ENCODE results near the gene UBTFL1. TPM values are rescaled to one million over a fixed set of nuclear protein-coding genes. Genes with fewer than 3 reads are reported as not detected.

The UBTFL1 gene
- total RNA-seq, 1 donor from 2014 or later: not detected

GRCh38 chr11:90134478-90135003 lies 48.8 kb downstream of the UBTFL1 start, which contains the start of gene NAALAD2:
NAALAD2 (plus strand) TSS chr11:90134663; CDS start chr11:90134759, 96 bp downstream.
- TF ChIP-seq CTCF (IDR thresholded peaks at IDR 0.05): no peak
- Mint-ChIP-seq H3K36me3 (peaks cover 10% of the 10 kb centered on the region), H3K27me3 (ENCODE audit: insufficient read depth, low read depth) (no peaks in the 10 kb centered on the region), H3K9me3 (no peaks in the 10 kb centered on the region), H3K4me1 (peaks cover 29% of the 10 kb centered on the region), H3K4me3 (peak within 1 kb of the TSS; percentile 83), H3K27ac (peak within 1 kb of the TSS; percentile 67)
- Histone ChIP-seq H3K4me3 (peak within 1 kb of the TSS; percentile 88), H3K27ac (no peak within 1 kb of the TSS), H3F3A (ENCODE audit: low read depth) (peaks cover 10% of the 10 kb centered on the region), H3K79me2 (ENCODE audit: low read depth) (peaks cover 23% of the 10 kb centered on the region), H3K4me2 (peak within 1 kb of the TSS; percentile 76), H3K36me3 (no peaks in the 10 kb centered on the region), H2AFZ (replicated peaks) (peak within 1 kb of the TSS; percentile 95), H3K27me3 (no peaks in the 10 kb centered on the region), H3K4me1 (peaks cover 25% of the 10 kb centered on the region), H4K20me1 (ENCODE audit: low read depth) (no peaks in the 10 kb centered on the region), H3K9ac (peak within 1 kb of the TSS; percentile 39), H3K9me3 (ENCODE audit: low read depth) (no peaks in the 10 kb centered on the region)
- peak; percentile 86 for DNase-seq (ENCODE audit: low spot score)

GRCh38 chr11:90135016-90135415 lies 49.3 kb downstream of the UBTFL1 start:
- no peaks in the 10 kb centered on the region for H4K20me1 ChIP-seq (ENCODE audit: low read depth)
- H2AFZ ChIP-seq (replicated peaks): peak overlapping the region; percentile 95
- no peak overlapping the region for H3K27ac ChIP-seq
- H3F3A ChIP-seq (ENCODE audit: low read depth): peaks cover 10% of the 10 kb centered on the region
- DNase-seq (ENCODE audit: low spot score): peak; percentile 12
- H3K4me1 Mint-ChIP-seq: peaks cover 29% of the 10 kb centered on the region
- peak overlapping the region; percentile 88 for H3K4me3 ChIP-seq
- H3K27ac Mint-ChIP-seq: peak overlapping the region; percentile 67
- H3K9ac ChIP-seq: peak overlapping the region; percentile 39
- H3K27me3 ChIP-seq: no peaks in the 10 kb centered on the region
- TF ChIP-seq EZH2 (IDR thresholded peaks at IDR 0.05): no peak
- TF ChIP-seq EZH2phosphoT487 (IDR thresholded peaks at IDR 0.05): no peak
- TF ChIP-seq CTCF (IDR thresholded peaks at IDR 0.05): no peak
- no peaks in the 10 kb centered on the region for H3K36me3 ChIP-seq
- H3K4me2 ChIP-seq: peak overlapping the region; percentile 76
- H3K9me3 Mint-ChIP-seq: no peaks in the 10 kb centered on the region
- peaks cover 11% of the 10 kb centered on the region for H3K36me3 Mint-ChIP-seq
- no peaks in the 10 kb centered on the region for H3K27me3 Mint-ChIP-seq (ENCODE audit: insufficient read depth, low read depth)
- H3K4me3 Mint-ChIP-seq: peak overlapping the region; percentile 83
- H3K9me3 ChIP-seq (ENCODE audit: low read depth): no peaks in the 10 kb centered on the region
- peaks cover 25% of the 10 kb centered on the region for H3K4me1 ChIP-seq
- H3K79me2 ChIP-seq (ENCODE audit: low read depth): peaks cover 23% of the 10 kb centered on the region

Small RNAs within 50 kb of the gene (small RNA-seq; reads per million reads assigned to genes)
- gene AP000827.1 (not detected), gene RF00275 (not detected)

Other genes starting within 250 kb of the UBTFL1 start
- gene TRIM64B, start 207.5 kb upstream of the UBTFL1 start, total RNA-seq (ENCODE audit: low replicate concordance): not detected in 2 replicates
- not detected in 2 replicates for gene TRIM49D1, start 163.7 kb upstream of the UBTFL1 start, total RNA-seq (ENCODE audit: low replicate concordance)
- gene TRIM49D2, start 161.9 kb upstream of the UBTFL1 start, total RNA-seq (ENCODE audit: low replicate concordance): not detected in 2 replicates
- not detected in 2 replicates for gene TRIM64, start 119.9 kb upstream of the UBTFL1 start, total RNA-seq (ENCODE audit: low replicate concordance)
- not detected in 2 replicates for gene TRIM49C, start 54.8 kb upstream of the UBTFL1 start, total RNA-seq (ENCODE audit: low replicate concordance)
- 24.6 and 67.1 TPM in 2 replicates for gene NAALAD2, start 48.7 kb downstream of the UBTFL1 start, total RNA-seq (ENCODE audit: low replicate concordance)
- gene CHORDC1, start 137.1 kb downstream of the UBTFL1 start, total RNA-seq (ENCODE audit: low replicate concordance): 75.0 and 120 TPM in 2 replicates